Stomach (tissue), 4 donors: ENCODE results near the gene LCN6.

ENCODE experiments used
- POLR2A ChIP-seq, 4 donors: fragments of 450-650 bp; IDR thresholded peaks; one replicate each; pipeline ENCODE4 v1.6.1; 2016; ENCODE audit warnings: antibody characterized with exemption in 4 of 4, control low read depth in 2 of 4, mild to moderate bottlenecking in 1 of 4, moderate library complexity in 1 of 4
- POLR2AphosphoS5 ChIP-seq, 3 donors: sonication (generic); formaldehyde crosslinking; IDR thresholded peaks; one replicate each; pipeline ENCODE4 v1.6.1; 2016; ENCODE audit warnings: antibody characterized with exemption in 3 of 3
- TF ChIP-seq, protein P1 (sequence below), 7 experiments: fragments of 450-650 bp in 4 of 7; fragments of 200-600 bp in 3 of 7; sonication (generic) in 3 of 7; IDR thresholded peaks; one replicate each; pipeline ENCODE4 v1.5.1; 2016 to 2019; ENCODE audit warnings: antibody characterized with exemption in 7 of 7, control low read depth in 2 of 7, mild to moderate bottlenecking in 1 of 7

GRCh38 chr9:136747161-136748060, 914 bp downstream of the LCN6 start:
- TF ChIP-seq POLR2A (IDR thresholded peaks at IDR 0.05) = no peak
- TF ChIP-seq, protein P1, sequence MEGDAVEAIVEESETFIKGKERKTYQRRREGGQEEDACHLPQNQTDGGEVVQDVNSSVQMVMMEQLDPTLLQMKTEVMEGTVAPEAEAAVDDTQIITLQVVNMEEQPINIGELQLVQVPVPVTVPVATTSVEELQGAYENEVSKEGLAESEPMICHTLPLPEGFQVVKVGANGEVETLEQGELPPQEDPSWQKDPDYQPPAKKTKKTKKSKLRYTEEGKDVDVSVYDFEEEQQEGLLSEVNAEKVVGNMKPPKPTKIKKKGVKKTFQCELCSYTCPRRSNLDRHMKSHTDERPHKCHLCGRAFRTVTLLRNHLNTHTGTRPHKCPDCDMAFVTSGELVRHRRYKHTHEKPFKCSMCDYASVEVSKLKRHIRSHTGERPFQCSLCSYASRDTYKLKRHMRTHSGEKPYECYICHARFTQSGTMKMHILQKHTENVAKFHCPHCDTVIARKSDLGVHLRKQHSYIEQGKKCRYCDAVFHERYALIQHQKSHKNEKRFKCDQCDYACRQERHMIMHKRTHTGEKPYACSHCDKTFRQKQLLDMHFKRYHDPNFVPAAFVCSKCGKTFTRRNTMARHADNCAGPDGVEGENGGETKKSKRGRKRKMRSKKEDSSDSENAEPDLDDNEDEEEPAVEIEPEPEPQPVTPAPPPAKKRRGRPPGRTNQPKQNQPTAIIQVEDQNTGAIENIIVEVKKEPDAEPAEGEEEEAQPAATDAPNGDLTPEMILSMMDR (IDR thresholded peaks at IDR 0.05) = no peak
- TF ChIP-seq POLR2AphosphoS5 (IDR thresholded peaks at IDR 0.05) = no peak
